HG03139 (cell line): ENCODE measurements around the gene GRIN2A.

Experiments used
- ATAC-seq: cut with Tn5 transposase; IDR thresholded peaks from one replicate; pipeline ENCODE4 v1.9.1; 2021; ENCODE audit not compliant: unreplicated experiment

Gene GRIN2A

GRCh38 chr16:10039220-10040096 is 142.8 kb downstream of the GRIN2A start:
- no peak for ATAC-seq

DNA sequence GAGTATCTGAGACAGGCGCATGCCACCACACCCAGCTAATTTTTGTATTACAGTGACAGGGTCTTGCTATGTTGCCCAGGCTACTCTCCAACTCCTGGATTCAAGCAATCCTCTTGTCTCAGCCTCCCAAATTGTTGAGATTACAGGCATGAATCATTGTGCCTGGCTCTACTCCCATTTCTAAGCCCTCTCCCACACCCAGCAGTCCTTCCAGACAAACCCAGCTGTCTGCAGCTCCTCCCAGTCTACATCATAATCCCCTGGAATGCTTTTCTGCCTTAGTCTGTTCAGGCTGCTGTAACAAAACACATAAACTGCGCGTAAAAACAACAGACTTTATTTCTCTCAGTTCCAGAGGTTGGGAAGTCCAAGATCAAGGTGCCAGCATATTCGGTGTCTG is 144.5 kb downstream of the GRIN2A start:
- ATAC-seq, result no peak

- ATAC-seq, result no peak
Observed at GRCh38 chr16:10036956-10037355, 145.3 kb downstream of the GRIN2A start.

- ATAC-seq, result no peak
Observed at GRCh38 chr16:10033556-10033955, 148.7 kb downstream of the GRIN2A start.

DNA sequence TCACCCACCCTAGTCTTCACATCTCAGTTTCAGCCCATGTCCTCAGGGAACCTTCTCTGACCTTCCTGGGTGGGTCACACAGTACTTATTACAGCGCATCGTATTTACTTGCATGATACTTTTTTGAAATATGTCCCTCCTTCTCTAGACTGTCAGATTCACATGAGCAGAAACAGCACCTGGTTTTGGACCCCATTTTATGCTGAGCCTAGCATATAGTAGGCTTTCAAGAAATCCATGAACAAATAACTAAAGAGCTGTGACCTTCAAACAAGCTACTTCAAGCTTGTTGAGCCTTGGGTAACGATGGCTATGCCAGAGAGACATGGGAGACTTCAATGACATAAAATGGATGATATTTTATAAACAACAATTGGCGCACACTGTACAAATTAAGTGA is 150.3 kb downstream of the GRIN2A start:
- no peak for ATAC-seq

DNA sequence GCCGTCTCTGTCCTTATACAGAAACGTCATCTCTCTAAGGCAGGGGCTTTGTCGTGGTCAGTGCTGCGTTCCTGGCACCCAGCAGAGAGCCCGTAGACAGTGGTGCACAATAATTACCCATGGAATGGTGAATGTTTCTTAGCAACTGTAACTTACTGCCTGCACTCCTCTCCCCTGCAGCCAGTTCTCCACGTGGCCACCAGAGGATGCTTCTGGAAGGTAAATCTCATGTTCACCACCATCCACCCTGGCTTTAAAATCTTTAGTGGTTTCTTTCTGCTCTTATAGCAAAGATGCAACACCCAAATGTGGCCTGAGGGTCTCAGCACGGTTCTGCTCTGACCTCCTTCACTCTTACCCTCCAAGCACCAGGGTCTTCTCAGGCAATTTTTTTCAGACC is 150.8 kb downstream of the GRIN2A start:
- no peak for ATAC-seq

GRCh38 chr16:10028644-10029043 is 153.6 kb downstream of the GRIN2A start:
- ATAC-seq, result no peak

GRCh38 chr16:10027553-10027952 is 154.7 kb downstream of the GRIN2A start:
- ATAC-seq, result no peak

GRCh38 chr16:10026593-10026992 is 155.6 kb downstream of the GRIN2A start:
- ATAC-seq, result no peak

- no peak for ATAC-seq
Observed at GRCh38 chr16:10022098-10022497, 160.1 kb downstream of the GRIN2A start.

- no peak for ATAC-seq
Observed at GRCh38 chr16:10020866-10021265, 161.4 kb downstream of the GRIN2A start.

GRCh38 chr16:10016752-10017151 is 165.5 kb downstream of the GRIN2A start:
- no peak for ATAC-seq

DNA sequence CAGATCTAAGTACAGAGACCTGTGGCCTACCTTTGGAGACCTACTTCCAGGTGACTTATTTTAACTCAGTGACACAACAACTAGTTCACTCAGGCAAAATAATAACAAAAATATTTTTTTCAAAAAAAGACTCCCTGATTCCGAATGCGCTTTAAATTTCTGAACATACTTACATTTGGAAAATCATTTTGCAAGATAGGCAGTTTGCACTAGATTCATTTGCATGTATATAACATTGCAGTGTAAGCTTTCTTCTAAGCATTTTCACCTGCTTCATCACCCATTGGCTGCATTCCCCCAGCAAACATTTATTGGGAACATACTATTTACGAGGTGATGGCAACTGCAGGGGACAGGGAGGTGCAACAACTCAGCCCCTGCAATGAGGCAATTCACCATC is 166.8 kb downstream of the GRIN2A start:
- ATAC-seq, result no peak

GRCh38 chr16:10013774-10014173 is 168.5 kb downstream of the GRIN2A start:
- no peak for ATAC-seq

GRCh38 chr16:10013364-10013763 is 168.9 kb downstream of the GRIN2A start:
- no peak for ATAC-seq

DNA sequence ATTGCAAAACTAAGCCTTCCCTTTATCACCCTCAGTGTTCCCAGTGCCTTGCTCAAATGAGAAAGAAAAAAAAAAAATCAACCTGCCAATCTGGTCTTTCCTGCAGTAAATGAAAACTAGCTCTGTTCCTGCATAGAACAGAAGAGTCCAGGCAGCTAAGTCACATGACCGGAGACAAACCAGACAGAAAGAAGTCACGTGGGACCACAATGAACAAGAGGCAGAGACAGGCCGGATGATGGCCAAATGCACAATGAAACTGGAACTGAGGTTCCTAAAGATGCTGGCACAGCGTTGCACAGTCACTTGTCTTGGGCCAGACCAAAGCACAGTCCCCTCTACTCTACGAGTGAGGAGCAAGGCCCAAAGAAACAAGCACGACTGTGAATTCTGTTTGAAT is 172.5 kb downstream of the GRIN2A start:
- no peak for ATAC-seq

- ATAC-seq, result no peak
Observed at GRCh38 chr16:10003486-10003885, 178.7 kb downstream of the GRIN2A start.

DNA sequence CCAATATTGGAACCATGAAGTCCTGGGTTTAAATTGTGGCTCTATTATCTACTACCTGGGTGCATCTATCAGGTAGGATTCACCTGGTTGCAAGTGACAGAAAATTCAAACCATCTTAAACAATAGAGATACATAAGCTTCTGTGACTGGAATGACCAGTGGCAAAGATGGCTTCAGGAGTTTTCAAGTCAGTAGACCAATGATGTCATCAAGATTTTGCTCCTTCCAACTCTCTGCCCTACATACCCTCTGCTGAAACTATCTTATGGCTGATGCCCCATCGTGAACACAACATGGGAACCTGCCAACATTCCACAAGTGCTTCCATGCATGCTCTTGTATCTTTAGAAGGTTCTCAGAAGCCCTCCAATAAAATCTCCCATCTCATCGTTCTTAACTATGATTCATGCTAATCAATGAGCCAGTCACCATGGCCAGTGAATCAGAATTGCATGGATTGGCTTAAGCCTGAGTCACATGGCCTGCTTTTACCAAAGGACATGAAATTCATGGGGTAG is 180.9 kb downstream of the GRIN2A start:
- no peak for ATAC-seq

- no peak for ATAC-seq
Observed at GRCh38 chr16:9996221-9996620, 186.0 kb downstream of the GRIN2A start.

- no peak for ATAC-seq
Observed at GRCh38 chr16:9992441-9992840, 189.8 kb downstream of the GRIN2A start.

DNA sequence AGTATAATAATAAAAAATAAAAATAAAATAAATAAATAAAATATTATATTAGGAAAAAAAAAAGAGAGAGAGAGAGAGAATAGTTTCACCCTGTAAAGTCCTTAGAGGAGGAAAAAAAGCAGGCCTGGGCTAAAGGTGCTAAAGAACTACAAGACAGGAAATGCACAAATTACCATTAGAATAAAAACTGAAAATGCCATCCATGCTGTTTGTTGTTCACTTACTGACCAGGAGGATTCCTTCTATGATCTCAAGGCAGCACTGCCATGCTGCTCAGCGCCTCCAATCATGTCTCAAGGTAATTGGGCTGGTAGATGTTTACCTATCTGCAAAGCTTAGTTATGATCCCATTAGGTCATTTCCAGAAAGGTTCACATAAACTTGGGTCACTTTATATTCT is 201.2 kb downstream of the GRIN2A start:
- no peak for ATAC-seq

- ATAC-seq, result no peak
Observed at GRCh38 chr16:9978160-9978725, 204.0 kb downstream of the GRIN2A start.
